DND-41 (cell line): Measurements from ENCODE around the gene DHRS4L2.
"Not testable (repeated sequence)": the region's sequence is repeated elsewhere in the genome, so short reads cannot be mapped to it uniquely, and the experiment has no call there.

Experiments used
- CTCF ChIP-seq: IDR thresholded peaks from 2 replicates; pipeline ENCODE4 v1.5.1; 2012; ENCODE audit warnings: borderline replicate concordance, low read length, moderate library complexity, mild to moderate bottlenecking; ENCODE audit not compliant: poor library complexity, severe bottlenecking; ENCODE audit errors: extremely low read depth
- EZH2 ChIP-seq: IDR thresholded peaks from 3 replicates; pipeline ENCODE4 v1.6.1; 2012; ENCODE audit warnings: borderline replicate concordance, low read depth, mild to moderate bottlenecking, moderate library complexity, low read length, inconsistent platforms; ENCODE audit not compliant: severe bottlenecking

GRCh38 chr14:24020520-24020919 lies 31.8 kb downstream of the DHRS4L2 start:
- not testable (repeated sequence) for TF ChIP-seq CTCF, EZH2
